Measurements from ENCODE around the gene P3R3URF.

Gene P3R3URF

DNA sequence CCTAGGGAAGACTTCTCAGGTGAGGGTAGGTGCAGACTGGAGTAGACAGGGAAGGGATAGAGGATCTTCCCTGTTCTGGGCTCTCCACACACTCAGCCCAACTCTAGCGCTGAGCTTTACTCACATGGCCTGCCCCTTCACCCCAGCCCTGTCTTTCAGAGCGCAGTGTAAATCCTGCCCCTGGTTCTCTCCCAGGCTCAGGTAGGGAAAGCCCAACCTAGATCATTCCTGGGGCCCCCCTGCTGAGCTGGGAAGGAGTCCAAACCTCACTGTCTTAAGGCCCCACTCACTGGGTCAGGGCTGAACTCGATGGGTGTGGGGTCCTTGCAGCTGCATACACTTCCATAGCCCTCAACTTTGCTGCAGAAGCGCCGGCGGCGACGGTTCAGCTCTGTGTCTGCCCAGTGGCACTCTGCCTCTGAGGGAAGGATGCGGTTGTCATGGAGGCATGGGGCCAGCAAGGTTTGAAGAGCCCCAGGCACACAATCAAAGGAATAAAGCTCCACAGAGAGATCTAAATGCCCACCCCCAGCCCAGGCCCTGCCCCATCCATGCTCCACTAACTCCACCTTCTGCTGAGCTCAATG is 17.8 kb upstream of the P3R3URF start:
- no peak for DNase-seq (ENCODE audit: low spot score)

GRCh38 chr1:46193285-46193684 is 17.0 kb upstream of the P3R3URF start:
- DNase-seq (ENCODE audit: low spot score), result no peak

- DNase-seq (ENCODE audit: low spot score), result no peak
Measured at GRCh38 chr1:46192171-46192570, 15.9 kb upstream of the P3R3URF start.

GRCh38 chr1:46191033-46191701 is 14.9 kb upstream of the P3R3URF start:
- no peak for DNase-seq (ENCODE audit: low spot score)

DNA sequence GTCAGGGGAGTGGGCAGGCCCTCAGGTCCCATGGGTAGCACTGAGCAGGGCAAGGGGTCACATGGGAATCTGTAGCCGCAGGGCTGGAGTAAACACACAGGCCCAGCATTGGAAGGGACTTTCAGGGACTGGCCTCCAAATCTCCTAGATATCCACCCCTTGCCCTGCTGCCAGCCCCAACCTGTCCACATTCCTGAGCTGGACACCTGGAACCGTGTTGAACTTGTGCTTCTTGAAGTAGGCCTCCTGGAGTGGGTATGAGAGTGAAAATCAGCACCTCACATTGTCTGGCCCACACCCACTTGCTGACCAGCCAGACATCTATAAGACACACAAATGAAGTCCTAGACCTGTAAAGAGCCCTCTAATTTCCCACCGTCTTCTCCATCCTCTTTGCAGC is 14.3 kb upstream of the P3R3URF start:
- no peak for DNase-seq (ENCODE audit: low spot score)

DNA sequence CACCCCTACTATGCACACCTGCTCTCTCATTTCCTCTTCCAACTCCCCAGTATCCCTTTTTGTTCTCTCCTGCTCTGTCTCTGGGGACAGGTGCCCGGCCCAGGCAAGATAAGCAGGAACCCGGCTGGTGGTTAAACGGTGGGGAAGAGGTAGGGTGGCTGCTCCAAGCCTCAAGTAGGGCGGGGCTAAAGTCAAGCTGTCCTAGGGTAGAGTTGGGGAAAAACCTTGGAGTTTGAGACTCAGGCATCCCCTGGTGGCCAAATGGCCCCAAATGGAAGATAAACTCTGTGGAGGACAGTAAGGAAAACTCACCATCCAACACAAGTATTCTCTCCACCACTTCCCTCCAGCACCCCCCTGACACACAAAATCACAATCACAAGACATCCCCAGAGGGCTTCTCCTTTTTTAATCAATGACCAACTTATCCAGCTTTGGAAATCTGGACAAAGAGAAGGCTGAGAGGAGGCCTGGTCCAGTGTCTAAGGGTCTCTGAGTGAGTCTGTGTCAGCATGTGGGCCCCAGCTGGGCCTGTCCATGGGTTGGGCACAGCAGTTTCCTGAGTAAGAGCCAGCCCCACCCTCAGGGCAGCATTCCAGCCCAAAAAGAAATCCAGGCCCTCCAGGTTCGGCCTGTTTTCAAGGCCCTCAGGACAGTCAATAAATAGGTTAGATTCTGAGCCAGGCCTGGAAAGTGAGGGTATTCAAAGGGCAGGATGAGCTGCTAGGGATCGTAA is 12.2 kb upstream of the P3R3URF start:
- DNase-seq (ENCODE audit: low spot score), result no peak

- DNase-seq (ENCODE audit: low spot score), result no peak
Measured at GRCh38 chr1:46187106-46187869, 11.0 kb upstream of the P3R3URF start.

DNA sequence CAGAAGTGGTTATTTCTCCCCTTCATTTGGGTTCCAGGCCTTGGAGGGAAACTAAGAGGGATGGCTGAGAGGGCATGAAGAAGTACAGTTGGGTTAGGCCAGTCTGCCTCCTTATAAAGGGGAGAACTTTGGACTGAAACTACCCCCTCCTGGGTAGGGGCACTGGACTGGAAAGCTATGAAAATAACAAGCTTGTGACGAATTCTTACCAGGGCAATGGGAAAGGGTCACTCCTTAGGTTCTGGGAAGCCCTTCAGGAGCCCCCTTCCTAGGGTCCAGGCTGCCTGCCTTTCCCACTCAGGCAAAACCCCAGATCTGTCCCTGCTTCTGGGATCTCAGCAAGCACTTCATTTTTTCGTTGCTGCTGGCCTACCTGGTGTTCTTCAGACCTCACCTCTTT is 9.8 kb upstream of the P3R3URF start:
- no peak for DNase-seq (ENCODE audit: low spot score)

DNA sequence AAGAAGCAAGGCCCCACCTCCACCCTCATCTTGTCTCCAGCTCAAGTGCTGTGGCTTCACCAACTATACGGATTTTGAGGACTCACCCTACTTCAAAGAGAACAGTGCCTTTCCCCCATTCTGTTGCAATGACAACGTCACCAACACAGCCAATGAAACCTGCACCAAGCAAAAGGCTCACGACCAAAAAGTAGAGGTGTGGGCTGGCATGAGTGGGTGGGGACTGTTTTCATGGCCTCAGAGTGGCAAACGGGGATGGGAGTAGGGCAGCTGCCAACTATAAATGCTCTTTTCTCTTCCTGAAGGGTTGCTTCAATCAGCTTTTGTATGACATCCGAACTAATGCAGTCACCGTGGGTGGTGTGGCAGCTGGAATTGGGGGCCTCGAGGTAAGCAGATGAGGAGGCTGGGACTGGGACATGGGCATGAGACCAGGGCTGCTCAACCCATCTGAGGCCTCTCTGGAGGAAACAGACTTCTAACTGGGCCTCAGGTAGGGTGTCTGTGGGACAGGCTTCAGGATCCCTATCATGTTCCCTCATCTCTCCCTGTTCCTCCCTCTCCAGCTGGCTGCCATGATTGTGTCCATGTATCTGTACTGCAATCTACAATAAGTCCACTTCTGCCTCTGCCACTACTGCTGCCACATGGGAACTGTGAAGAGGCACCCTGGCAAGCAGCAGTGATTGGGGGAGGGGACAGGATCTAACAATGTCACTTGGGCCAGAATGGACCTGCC is 8.8 kb upstream of the P3R3URF start:
- no peak for DNase-seq (ENCODE audit: low spot score)

DNA sequence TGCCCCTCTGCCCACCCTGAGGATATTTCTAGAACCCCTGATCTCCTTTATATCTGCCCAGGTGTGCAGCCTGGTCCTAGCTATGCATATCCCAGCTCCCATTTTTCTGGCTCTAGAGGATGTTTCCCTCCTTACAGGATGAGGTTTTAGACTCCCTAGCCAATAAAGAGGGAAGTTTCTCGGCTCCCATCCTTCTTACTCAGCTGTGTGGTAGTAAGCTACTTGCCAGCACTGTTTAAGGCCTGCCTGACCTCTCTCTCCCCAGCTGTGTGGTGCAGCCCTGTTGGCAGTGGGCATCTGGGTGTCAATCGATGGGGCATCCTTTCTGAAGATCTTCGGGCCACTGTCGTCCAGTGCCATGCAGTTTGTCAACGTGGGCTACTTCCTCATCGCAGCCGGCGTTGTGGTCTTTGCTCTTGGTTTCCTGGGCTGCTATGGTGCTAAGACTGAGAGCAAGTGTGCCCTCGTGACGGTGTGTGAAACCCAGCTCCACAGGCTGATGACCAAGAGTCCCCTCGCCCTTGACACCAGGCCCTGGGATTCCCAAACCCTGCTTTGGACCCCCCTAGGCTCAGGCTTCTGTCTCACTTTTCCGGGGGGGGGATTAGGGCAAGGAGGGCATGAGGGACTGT is 7.8 kb upstream of the P3R3URF start:
- DNase-seq (ENCODE audit: low spot score), result no peak

GRCh38 chr1:46183079-46183847 is 7.0 kb upstream of the P3R3URF start:
- DNase-seq (ENCODE audit: low spot score), result peak; percentile 99

DNA sequence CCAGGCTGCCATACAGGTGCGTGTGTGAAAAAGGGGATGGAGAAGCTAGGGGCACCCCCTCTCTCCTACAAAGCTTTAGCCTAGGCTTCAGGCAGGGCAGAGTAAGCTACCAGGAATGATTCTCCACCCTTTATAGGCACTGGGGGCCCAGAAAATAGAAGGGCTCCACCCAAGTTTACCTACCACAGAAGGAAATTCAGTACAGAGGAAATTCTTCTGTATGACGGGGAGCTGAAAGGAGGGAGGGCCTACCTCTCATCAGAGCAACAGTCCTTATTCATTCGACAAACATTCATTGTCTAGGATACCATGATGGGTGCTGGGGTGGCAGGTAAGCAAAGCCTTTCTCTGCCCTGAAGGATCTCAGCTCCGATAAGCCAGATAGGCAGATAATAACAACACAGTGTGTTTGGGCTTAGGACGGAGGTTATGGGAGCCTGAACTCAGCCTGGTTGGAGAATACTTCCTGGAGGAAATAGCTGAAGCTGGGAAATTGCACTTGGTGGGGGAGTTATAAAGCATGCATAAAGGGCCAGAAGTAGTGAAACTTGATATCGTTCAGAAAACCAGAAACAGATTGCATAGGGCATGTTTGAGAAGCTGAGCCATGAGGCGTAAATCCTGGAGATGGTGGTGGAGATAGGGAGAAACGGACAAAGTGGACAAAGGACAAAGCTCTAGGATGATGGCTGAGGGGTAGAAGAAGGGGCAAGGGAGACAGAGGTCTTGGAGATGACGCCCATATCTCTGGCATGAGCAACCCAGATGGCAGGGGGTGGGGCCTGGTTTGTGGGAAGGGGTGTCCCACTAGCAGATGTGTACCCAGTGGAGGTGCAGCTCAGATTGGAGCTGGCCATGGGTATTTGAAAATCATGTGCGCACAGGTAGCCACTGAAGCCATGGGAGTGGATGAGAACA is 5.3 kb upstream of the P3R3URF start:
- DNase-seq (ENCODE audit: low spot score), result no peak

- no peak for DNase-seq (ENCODE audit: low spot score)
Measured at GRCh38 chr1:46180082-46180616, 3.9 kb upstream of the P3R3URF start.

- DNase-seq (ENCODE audit: low spot score), result peak; percentile 88
Measured at GRCh38 chr1:46179138-46180081, 3.1 kb upstream of the P3R3URF start.

GRCh38 chr1:46175243-46175642 is 1.0 kb downstream of the P3R3URF start:
- DNase-seq (ENCODE audit: low spot score), result no peak

DNA sequence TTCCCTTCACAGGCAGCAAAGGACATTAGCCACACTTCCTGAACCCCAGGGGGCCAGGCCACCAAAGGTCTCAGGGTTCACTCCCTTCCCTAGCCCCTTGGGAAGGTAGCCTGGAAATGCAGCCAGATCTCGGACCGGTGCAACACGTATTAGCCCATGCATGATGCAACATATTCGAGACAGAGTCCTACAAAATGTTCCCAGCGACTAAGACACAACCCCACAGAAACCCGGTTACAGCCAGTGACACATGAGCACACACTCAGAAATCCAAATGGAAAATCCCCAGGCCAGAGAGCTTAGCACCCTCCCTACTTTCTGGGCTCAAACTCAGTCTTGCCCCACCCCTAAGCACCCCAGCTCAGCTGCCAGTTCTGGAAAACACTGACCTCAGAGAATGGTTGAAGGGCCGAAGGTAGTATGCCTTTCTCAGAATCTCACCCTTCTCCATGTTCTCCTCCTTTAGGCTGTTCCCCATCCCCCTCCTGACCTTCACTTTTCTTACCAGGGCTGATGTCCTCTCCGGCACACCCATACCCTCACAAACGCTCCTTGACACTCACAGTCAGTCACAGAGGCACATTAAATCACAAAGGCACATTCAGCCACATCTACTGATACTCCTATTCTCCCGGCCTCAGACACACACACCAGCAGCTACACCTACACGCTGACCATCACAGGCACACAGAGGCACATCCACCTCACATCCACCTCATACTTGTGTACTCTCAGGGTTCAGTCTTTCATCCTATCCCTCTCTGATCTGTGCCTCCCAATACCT is 1.6 kb downstream of the P3R3URF start, which contains the start of gene TSPAN1:
TSS of gene TSPAN1 (plus strand) at position 640 of the 784 bp plus-strand sequence. CDS start 6,021 bp downstream, outside the sequence.
- no peak for DNase-seq (ENCODE audit: low spot score)

DNA sequence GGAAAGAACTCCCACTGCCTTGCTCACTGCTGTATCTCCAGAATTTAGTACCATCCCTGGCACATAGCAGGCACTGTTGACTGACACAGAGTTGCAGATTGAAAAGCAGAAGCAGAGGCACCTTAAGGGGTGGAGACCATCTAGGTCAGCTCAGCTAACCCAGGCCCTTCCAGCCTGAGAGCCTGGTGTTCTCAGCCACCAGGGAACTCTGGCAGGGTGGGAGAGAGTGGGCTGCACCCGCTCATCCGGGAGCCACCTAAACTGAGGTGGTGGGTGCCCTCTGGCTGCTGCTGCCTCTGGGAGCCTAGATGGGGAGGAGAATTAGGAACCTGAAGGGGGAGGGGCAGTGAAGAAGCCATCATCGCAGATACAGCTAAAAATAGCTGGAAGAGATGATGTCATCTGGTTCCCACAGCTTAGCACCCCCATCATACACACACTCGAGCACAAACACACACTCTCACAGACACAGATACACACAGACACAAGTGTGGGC is 2.9 kb downstream of the P3R3URF start:
- DNase-seq (ENCODE audit: low spot score), result no peak

All from RKO (cell line).